T-helper 2 cell treated with Interferon-gamma antibody and Interleukin-4, amounts not matched to agents 100 ng/mL and 5 ng/mL, for 36 hours (primary cell): ENCODE results near the gene PPP6R2. TPM values are rescaled to one million over a fixed set of nuclear protein-coding genes. Genes with fewer than 3 reads are reported as not detected.

Experiments used
- intact Hi-C: fragments of 100-400 bp; cut with micrococcal nuclease; formaldehyde crosslinking; loops from one replicate; pipeline ENCODE4 v1.15.1; 2023
- total RNA-seq: library from RNA; stranded (reverse); gene quantifications from 2 replicates; pipeline ENCODE4 v1.2.3, GENCODE V29; 2022

The PPP6R2 gene
- total RNA-seq, 1 donor from 2014 or later, result 54.9 TPM

DNA sequence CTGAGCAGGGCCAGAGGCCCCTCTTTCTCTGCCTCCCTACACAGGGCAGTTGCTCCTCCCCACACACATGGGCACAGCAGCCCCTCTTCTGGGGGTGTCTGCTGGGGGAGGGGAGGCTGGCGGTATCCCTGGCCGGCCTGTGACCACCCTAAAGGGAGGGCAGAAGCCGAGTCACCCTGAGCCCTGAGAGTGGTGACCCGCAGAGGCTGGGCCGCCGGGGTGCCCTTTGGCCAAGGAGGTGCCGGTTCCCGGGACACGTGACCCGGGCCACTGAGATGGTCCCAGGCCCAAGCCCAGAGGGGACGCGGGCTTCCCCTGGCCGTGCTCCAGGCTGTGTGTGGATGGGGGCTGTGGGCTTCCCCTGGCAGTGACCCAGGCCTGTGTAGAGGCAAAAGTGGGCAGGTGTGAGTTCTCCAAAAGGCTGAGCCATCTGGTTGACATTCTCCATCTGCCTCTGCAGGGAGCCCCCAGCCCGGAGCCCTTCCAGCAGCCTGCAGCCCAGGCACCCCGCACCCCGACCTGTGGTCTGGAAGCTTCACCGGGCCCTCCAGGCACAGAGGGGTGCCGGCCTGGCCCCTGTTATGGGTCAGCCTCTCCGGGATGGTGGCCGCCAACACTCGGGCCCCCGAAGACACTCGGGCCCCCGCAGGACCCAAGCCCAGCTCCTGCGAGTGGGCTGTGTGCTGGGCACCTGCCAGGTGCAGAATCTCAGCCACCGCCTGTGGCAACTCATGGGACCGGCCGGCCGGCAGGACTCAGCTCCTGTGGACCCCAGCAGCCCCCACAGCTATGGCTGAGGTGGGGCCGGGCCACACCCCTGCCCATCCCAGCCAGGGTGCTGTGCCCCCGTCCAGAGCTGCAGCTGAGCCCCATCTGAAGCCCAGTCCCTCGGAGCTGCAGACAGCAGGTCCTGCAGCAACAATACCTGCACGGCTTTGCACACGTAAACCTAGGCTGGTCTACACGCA lies 139.3 kb downstream of the PPP6R2 start:
- intact Hi-C loops, result no loop called here

GRCh38 chr22:50483106-50483505 lies 140.0 kb downstream of the PPP6R2 start:
- intact Hi-C loops, result no loop called here

- intact Hi-C loops, result no loop called here
Measured at GRCh38 chr22:50483556-50483955, 140.4 kb downstream of the PPP6R2 start.

- intact Hi-C loops, result no loop called here
Measured at GRCh38 chr22:50483977-50484853, 141.1 kb downstream of the PPP6R2 start.

DNA sequence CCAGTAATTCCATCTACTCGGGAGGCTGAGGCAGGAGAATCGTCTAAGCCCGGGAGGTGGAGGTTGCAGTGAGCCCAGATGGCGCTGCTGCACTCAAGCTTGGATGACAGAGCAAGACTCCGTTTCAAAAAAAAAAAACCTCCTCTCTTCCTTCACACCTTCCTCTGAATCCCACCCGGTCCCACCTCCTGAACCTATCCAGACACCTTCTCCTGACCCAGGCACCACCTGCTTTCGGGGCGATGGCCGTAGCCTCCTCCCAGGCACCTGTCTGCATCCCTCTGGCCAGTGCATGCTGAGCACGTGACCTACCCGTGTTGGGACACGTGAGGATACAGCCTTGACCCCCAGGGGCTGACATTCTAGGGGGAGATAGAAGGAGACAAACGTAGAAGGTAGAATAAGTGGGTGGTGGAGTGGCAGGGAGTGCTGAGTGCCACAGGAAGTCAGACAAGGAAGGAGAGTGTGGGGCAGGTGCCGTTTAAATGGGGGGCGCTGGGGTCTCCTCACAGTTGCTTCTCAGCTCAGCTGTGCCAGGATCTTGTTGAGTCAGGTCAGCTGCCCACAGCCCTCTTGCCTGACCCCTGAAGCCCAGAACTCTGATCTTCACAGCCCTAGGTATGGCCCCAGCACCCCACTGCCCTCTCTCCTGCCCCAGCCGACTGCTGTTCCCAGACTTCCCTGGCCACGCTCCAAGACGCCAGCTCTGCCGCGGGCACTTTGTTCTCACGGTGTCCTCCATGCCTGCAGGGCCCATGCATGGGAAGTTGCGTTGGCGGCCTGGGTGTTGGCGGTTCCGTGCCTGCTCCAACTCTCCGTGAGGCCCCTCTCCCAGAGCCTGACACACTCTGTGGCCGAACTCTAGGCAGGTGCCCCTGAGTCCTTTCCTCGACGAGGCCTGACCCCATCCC lies 142.3 kb downstream of the PPP6R2 start:
- intact Hi-C loops, result no loop called here

DNA sequence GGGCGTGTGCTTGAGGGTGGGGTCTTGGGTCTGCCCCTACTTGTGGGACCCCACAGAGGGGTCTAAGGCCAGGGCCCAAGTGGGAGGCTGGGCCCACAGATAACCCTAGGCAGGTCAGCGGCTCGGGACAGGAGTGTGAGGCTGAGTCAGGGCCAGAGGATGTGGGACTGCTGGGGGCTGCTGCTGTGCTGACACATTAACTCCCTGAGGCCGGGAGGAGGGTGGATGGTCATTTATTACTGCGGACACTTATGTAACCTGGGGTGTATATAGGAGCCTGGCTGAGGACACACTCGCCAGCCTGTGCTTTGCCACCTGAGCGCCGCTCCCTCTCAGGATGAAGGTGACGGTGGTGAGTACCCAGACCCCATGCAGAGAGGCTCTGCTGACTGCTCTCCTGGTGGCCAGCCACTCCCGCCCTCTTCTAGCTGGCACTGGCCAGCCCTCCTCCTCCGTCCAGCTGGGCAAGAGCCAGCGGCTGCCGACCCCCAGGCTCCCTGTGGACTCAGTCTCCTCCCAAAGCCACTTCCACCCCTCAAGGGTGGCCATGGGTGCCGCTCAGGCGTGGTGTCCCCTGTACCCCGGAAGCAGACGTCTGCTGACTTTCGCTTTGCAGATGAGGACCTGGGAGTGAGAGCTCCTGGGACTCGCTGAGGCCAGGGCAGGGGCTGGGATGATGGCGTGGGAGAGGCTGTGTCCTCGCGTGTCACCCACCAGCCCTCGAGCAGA lies 143.6 kb downstream of the PPP6R2 start, which contains the start of gene MIOX:
MIOX (plus strand) TSS at position 299 of the 729 bp plus-strand sequence; CDS start at position 338, 39 bp downstream.
- intact Hi-C loops, result no loop called here

- intact Hi-C loops, result no loop called here
Measured at GRCh38 chr22:50487290-50488005, 144.3 kb downstream of the PPP6R2 start.

DNA sequence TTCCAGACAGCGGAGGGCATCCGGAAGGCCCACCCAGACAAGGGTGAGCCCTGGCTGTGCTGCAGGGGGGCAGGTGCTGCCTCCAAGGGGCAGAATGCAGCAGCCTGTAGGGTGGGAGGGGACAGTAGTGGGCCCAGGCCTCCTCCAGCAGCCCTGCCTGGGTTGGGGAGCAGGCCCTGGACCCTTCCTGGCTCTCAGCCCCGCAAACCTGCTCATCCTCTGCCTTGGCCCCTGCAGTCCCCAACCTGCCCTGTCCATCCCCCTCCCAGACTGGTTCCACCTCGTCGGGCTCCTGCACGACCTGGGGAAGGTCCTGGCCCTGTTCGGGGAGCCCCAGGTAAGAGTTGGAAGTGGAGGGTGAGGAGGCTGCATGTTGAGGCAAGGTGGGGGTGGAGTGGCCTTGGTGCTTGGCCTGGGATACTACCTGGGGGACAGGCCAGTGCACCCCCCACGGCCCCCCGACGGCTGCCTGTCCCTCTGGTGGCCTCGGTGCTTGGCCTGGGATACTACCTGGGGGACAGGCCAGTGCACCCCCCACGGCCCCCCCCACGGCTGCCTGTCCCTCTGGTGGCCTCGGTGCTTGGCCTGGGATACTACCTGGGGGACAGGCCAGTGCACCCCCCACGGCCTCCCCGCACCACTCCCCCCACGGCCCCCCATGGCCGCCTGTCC lies 145.0 kb downstream of the PPP6R2 start:
- intact Hi-C loops, result no loop called here

DNA sequence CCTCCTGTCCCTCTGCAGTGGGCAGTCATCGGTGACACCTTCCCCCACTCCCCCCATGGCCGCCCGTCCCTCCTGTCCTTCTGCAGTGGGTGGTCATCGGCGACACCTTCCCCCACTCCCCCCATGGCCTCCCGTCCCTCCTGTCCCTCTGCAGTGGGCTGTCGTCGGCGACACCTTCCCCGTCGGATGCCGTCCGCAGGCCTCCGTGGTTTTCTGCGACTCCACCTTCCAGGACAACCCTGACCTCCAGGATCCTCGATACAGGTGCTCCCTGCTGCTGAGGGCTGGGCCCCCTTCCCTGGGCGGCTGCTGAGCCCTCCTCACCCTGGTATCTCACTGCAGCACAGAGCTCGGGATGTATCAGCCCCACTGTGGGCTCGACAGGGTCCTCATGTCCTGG lies 145.8 kb downstream of the PPP6R2 start:
- intact Hi-C loops, result no loop called here

DNA sequence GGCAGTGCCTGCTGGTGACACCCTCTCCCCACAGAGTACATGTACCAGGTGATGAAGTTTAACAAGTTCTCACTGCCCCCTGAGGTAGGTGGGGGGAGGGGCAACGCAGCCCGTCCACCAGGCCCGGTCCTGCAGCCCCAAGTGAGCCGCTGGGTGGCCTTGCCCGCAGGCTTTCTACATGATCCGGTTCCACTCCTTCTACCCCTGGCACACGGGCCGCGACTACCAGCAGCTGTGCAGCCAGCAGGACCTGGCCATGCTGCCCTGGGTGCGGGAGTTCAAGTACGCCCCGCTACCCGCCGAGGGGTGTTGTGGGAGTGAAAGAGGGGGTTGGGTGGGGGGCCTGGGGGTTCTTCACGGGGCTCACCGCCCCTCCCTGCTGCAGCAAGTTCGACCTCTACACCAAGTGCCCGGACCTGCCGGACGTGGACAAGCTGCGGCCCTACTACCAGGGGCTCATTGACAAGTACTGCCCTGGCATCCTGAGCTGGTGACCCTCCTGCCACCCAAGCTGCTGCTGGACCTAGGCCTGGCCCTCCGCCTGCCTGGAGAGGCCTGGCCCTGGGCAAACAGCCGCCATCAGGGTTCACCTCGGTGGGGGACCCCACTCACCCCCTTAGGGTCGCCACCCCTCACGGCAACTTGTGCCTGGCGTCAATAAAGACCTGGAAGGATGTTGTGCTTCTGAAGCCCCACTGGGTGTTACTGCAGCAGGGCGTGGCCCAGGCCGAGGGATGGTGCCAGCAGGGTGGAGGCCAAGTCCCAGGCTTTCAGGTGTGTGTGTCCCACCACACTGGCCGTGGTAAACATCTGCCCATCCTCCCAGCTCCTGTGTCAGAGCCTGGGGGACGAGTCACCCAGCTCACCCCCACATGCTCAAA lies 146.5 kb downstream of the PPP6R2 start:
- intact Hi-C loops, result no loop called here

GRCh38 chr22:50490531-50491308 lies 147.6 kb downstream of the PPP6R2 start:
- intact Hi-C loops, result no loop called here

Other genes starting within 250 kb of the PPP6R2 start
- 0.30 and 0.34 TPM in 2 replicates for gene PANX2, start 172.6 kb upstream of the PPP6R2 start, total RNA-seq
- gene TRABD, start 157.4 kb upstream of the PPP6R2 start, total RNA-seq, result 134 and 140 TPM in 2 replicates
- gene SELENOO, start 142.3 kb upstream of the PPP6R2 start, total RNA-seq, result 22.4 and 25.0 TPM in 2 replicates
- 56.4 and 57.5 TPM in 2 replicates for gene TUBGCP6, start 98.3 kb upstream of the PPP6R2 start, total RNA-seq
- gene HDAC10, start 92.1 kb upstream of the PPP6R2 start, total RNA-seq, result 87.4 and 88.2 TPM in 2 replicates
- 5.5 and 5.7 TPM in 2 replicates for gene MAPK12, start 81.6 kb upstream of the PPP6R2 start, total RNA-seq
- 10.2 and 12.0 TPM in 2 replicates for gene MAPK11, start 72.9 kb upstream of the PPP6R2 start, total RNA-seq
- 10.1 and 11.0 TPM in 2 replicates for gene PLXNB2, start 35.7 kb upstream of the PPP6R2 start, total RNA-seq
- 3.2 and 3.3 TPM in 2 replicates for gene DENND6B, start 16.3 kb upstream of the PPP6R2 start, total RNA-seq
- gene SBF1, start 131.7 kb downstream of the PPP6R2 start, total RNA-seq, result 150 and 152 TPM in 2 replicates
- gene ADM2, start 138.2 kb downstream of the PPP6R2 start, total RNA-seq, result 2.1 and 2.5 TPM in 2 replicates
- gene MIOX, start 143.5 kb downstream of the PPP6R2 start, total RNA-seq, result 0.14 TPM in 1 of 2 replicates, not detected in the other
- 111 and 118 TPM in 2 replicates for gene LMF2, start 164.4 kb downstream of the PPP6R2 start, total RNA-seq
- gene NCAPH2, start 164.9 kb downstream of the PPP6R2 start, total RNA-seq, result 108 and 114 TPM in 2 replicates
- 7.9 and 8.3 TPM in 2 replicates for gene SCO2, start 182.3 kb downstream of the PPP6R2 start, total RNA-seq
- 45.6 and 48.8 TPM in 2 replicates for gene TYMP, start 186.7 kb downstream of the PPP6R2 start, total RNA-seq
- gene KLHDC7B, start 202.6 kb downstream of the PPP6R2 start, total RNA-seq, result 4.5 and 5.3 TPM in 2 replicates
- gene SYCE3, start 219.6 kb downstream of the PPP6R2 start, total RNA-seq, result not detected in 2 replicates
- gene CPT1B, start 235.1 kb downstream of the PPP6R2 start, total RNA-seq, result 90.6 and 91.3 TPM in 2 replicates
- 98.8 and 105 TPM in 2 replicates for gene CHKB, start 239.5 kb downstream of the PPP6R2 start, total RNA-seq